Amniotic epithelial cell (primary cell): Measurements from ENCODE around the gene TSHZ3.

Experiments used
- DNase-seq: peaks from one replicate; pipeline ENCODE4 v3.0.0-alpha.2; 2010; ENCODE audit warnings: low read depth

The TSHZ3 gene

DNA sequence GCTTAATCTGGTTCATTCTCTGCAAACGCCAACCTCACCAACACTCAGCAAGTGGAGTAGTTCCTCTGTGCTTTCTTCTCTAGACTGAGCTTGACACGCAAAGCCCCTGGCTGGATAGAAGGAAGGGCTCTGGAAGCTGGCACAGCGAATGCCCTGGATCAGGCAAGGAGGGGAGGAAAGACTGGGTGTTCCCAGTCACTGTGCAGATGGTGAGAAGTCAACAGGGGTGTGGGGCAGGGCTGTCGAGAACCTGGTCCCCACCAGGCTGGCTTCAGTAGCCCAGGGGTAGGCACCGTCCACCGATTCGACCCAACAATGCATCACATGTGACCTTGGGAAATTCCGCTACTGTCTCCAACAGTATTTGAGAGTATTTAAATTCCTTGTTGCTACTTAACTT is 65.5 kb downstream of the TSHZ3 start:
- no peak for DNase-seq

DNA sequence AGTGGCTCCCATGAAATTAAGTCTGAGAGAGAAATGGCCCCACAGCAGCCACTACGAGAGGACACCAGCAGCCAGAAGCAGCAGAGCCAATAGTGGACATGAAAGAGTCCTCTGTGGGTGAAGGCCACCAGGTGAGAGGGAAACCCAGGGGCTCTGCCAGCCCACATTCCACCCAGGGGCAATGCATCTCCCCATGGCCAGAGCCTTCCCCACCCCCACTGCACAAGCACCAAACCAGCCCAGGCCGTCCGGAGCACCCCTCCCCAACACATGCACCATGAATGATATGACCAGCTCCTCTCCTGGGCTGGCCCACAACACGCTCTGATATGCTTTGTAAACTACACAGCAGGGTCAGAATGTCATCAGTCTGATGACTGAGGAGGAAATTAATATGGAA is 66.9 kb downstream of the TSHZ3 start:
- DNase-seq = no peak

GRCh38 chr19:31280287-31281006 is 68.8 kb downstream of the TSHZ3 start:
- no peak for DNase-seq

DNA sequence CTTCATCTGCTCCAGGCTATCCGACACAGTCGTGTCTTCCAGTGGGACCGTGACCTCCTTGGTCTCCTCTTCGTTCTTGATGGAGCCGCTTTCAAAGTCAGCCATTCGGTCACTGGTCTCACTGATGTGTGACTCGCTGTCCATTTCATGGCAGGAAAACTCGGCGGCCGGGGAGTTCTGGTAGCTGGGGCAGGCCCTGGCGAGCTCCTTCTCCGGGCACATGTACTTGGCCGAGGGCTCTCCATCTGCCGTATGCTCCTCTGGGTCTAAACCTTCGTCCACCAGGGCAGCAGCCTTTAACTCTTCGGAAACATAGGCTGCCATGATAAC is 69.8 kb downstream of the TSHZ3 start:
- no peak for DNase-seq

DNA sequence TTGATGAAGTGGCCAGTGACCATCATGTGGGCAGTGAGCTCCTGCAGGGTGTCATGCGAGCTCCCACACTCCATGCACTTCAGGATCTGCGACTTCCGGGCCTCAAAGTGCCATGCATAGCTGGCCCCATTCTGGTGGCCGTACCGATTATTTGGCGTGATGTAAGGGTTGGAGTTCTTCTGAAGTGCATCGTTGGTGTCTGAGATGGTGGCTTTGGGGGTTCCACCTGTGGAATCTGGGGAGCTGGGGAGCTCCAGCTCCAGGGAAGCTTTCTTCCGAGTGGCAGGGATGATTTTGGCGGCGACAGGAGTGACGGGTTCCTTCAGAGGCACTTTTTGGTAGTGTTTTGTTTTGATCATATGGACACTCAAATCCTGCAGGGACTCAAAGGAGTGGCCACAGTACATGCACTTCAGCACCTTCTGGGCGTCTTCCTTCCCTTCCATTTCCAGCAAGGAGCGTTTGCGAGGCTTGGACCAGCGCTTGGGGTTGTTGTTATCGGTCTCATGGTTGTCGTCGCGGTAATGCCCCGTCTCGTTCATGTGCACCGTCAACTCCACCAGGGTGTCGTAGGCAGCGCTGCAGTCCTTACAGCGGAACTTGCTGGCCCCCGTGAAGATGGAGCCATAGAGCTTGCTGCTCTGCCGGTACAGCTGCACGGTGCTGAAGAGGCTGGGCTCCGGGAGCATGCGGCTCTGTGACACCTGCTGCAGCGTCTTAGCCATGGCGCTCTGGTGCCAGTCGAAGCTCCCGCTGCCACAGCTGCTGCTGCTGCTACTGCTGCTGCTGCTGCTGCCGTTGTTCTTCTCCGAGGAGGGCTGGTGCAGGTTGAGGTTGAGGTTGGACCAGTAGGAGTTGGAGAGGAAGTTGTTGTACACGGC is 70.4 kb downstream of the TSHZ3 start:
- DNase-seq = no peak

- DNase-seq = no peak
Observed at GRCh38 chr19:31277516-31277915, 71.7 kb downstream of the TSHZ3 start.

DNA sequence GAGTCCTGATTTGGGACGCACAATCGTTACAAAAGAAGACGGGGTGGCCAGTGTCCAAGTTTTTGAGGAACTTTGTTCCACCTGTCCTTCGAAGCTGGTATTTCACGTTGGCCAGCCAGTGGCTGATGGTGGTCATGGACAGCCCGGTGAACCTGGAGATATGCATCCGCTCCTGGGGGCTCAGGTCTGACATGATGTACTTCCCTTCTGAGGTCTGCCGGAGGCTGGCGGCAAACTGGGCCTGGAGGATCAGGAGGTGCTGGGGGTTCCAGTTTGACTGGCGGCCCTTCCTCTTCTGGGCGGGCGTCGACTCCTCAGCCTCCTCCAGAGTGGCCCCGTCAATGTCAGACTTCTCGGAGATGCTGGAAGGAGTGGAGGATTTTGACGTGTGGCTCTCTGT is 72.4 kb downstream of the TSHZ3 start:
- no peak for DNase-seq

GRCh38 chr19:31275068-31275334 is 74.2 kb downstream of the TSHZ3 start:
- DNase-seq = no peak

DNA sequence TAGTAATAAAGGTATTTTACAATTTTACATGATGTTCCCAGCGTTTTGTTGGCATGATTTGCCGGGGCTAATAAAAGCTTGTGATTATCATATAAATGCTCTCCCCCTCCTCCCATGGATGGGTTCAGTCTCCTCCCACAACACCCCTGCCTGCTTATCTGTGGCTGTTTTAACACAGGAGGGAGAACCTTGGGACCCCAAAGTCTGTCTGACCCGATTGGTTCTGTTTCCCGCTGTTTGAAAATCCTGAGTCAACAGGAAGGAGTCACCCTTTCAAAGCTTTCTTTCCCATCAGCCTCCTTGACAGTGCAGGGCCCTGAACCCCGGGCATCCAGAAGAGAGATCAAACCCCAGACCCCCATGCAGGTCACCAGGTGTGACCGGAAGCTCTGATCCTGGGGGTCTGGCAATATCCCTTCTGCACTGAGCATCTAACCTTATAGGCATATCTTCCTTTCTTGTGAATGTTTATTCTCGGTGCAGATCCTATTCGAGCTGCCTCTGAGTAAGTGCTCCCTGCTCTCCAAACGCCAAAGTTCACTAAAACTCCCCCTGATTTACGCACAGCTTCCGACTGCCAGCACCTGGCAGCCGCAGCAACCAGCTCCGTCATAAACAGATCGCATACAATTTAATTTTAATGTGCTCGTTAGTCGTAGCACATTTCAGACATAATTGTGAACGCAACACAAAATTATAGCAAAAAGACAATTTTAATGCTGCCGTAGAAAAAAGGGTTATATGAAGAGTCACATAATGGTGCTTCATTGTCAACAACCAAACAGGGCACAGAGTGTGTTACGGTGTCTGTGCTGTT is 74.8 kb downstream of the TSHZ3 start:
- DNase-seq = no peak

GRCh38 chr19:31272583-31273106 is 76.6 kb downstream of the TSHZ3 start:
- DNase-seq = no peak

DNA sequence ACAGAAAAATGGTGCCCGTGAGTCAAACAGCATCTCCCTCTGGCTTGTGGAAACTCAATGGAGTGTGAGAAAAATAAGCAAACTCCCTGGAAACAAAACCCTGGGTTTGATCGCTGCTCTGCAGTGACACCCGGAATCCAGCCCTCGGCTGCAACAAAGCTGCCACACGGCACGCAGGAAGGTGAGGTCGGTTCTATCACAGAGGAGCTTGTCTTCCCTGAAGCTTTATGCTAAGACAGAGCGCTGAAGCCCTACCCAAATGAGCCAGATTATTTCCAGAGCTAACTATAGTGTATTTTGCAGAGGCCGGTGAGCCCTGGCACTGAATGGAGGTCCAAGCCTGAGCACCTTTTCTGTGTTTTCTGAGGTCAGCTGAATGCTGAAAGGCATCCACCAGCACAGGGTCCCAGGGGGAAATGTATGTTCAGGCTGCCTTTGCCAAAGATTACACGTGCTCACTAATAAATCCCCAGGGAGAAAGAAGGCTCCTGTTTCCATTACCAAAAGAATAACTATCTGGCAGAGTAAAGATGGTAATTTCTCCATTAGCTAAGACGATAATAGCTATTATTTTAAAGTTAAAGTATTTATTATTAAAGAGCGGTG is 77.8 kb downstream of the TSHZ3 start:
- no peak for DNase-seq

DNA sequence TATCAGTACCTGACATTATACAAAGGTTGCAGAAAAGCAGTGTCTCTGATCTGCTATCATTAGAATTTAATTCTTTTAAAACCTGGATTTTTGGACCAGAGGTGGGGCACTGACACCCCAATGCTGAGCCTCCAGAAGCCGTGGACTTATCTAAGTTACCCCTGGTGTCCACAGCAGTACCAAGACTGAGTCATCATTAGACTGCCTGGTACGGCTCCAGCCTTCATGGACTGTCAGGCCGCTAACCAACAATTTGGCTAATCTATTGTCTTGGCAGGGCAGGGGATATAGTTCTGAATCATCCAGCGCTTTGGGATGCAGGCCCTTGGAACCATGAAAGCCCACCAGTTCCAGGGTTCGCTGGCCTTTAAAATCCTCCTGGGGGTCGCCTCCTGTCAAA is 78.3 kb downstream of the TSHZ3 start:
- DNase-seq = peak; percentile 75

- DNase-seq = peak; percentile 16
Observed at GRCh38 chr19:31269425-31270127, 79.7 kb downstream of the TSHZ3 start.

DNA sequence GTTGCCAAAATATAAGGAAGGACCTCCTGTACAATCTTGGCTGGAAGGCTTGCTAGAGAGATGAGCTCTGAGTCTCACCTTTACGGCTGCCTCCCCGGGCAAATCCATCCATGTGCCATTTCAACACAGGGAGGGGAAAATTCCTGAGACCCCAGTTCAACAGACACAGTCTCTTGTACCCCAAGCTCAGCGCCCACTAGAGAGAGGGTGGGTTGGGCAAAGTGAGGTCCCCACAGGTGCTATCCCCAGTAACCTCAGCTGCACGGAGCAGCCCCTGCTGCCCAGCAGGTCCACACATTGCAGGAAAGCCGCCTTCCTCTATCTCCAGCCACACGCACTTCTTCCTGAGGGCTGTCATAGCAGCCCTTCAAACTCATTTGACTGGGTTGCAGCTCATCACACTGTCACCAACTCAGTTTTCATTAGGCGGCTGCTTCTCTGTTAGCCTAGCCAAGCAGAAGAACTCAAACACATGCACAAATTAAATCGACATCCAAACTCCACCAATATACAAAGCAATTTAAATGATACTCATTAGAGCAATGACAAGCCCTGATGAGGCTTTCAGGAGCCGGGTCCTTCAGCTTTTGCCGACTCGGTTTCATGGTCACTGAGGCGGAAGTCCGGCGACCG is 80.4 kb downstream of the TSHZ3 start:
- DNase-seq = no peak

DNA sequence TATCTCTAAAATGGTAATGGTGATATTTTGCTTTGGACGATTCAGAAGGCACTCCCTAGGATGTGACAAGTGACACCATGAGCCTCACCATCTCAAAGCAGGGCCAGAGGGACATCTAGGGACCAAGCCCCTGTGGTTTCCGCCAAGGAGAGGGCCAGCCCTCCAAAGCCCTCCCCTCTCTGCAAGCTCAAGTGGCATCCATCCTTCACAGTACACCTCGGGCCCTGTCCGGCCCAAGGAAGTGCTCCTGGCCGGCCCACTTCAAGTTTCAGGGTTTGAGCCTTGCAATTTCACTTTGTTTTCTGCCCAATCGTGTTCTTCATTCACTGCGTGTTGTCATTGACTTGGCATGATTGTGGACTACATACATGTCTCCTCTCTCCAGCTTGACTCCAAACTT is 82.5 kb downstream of the TSHZ3 start:
- DNase-seq = no peak

DNA sequence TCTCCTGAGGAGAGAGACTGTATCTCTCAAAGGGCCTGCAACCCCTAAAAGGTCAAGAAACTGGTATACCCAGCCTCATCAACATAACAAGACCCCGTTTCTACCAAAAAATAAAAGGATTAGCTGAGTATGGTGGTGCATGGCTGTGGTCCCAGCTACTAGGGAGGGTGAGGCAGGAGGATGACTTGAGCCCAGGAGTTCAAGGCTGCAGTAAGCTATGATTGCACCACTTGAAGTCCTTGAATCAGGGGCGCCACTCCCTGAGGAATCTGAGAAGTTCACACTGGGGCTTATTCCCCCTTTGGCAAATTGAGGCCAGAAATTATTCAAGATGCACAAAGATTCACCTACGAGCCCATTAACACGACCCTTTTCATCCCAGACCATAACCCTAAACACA is 83.0 kb downstream of the TSHZ3 start:
- DNase-seq = no peak

DNA sequence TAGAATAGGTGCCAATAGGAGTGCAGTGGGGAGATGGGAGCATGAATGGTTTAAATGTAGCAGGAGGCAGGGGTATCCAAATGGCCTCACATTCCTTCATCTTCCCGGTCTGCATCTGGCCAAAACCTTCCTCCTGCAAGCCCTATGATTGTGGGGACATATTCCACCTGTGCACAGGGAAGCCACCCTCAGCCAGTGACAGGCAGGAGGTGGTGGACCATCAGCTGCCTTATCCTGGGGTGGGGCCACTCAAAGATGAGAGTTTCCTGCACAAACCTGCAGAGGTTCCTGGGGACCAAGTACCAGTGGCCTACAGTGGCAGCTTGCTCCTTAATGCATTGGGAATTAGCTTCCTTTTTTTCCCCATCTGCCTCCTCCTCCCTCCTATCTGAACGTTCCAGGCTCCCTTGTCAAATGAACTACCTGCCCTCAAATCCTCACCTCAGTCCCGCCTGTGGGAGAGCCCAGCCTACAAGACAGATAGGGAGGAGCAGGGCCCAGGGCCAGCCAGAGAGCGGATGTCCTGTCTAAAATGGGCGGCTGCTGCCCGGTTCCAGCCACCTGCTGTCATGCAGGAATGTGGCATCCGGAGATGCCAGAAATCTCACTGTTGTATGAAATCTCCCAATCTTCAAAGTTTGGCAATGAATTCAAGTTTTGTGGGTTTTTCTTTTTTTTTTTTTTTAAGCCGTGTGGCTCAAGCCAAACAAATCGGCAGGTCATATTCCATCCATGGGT is 85.0 kb downstream of the TSHZ3 start:
- no peak for DNase-seq

GRCh38 chr19:31263328-31263727 is 85.9 kb downstream of the TSHZ3 start:
- DNase-seq = no peak

- peak; percentile 23 for DNase-seq
Observed at GRCh38 chr19:31262725-31263191, 86.5 kb downstream of the TSHZ3 start.

- peak; percentile 84 for DNase-seq
Observed at GRCh38 chr19:31261603-31262212, 87.5 kb downstream of the TSHZ3 start.
